ENCODE results near the gene HNRNPA2B1.

HNRNPA2B1 gene

GRCh38 chr7:26141077-26141476 lies 59.5 kb downstream of the HNRNPA2B1 start:
- DNase-seq: no peak

- DNase-seq: no peak
Measured at GRCh38 chr7:26140380-26140779, 60.2 kb downstream of the HNRNPA2B1 start.

All from NCI-H69 (cell line).